SU-DHL-6 (cell line): ENCODE measurements around the gene CPN1.
A peak's percentile ranks its signal among the peaks of the same experiment; 100 is the strongest.

Experiments
- H2AFZ ChIP-seq: fragments of 200-600 bp; sonication (generic); 2 replicates; pipeline ENCODE4 v1.6.1; 2014; ENCODE audit warnings: low read depth, mild to moderate bottlenecking, moderate library complexity, mixed read lengths, antibody characterized with exemption, low read length; ENCODE audit not compliant: severe bottlenecking
- H3F3A ChIP-seq: fragments of 200-600 bp; shearing (Covaris generic); 2 replicates; pipeline ENCODE4 v1.6.0; 2016; ENCODE audit warnings: antibody characterized with exemption, mild to moderate bottlenecking; ENCODE audit not compliant: insufficient read depth
- H3K27ac ChIP-seq: fragments of 200-600 bp; sonication (generic); 2 replicates; pipeline ENCODE4 v1.5.1; 2016; ENCODE audit warnings: low read depth, mild to moderate bottlenecking, low read length, moderate library complexity, mixed read lengths
- H3K27me3 ChIP-seq: fragments of 200-600 bp; sonication (generic), shearing (Covaris generic); 2 replicates; pipeline ENCODE4 v1.6.0; 2014; ENCODE audit warnings: mild to moderate bottlenecking, low read length
- H3K36me3 ChIP-seq: fragments of 200-600 bp; sonication (generic); 2 replicates; pipeline ENCODE4 v1.6.1; 2014; ENCODE audit warnings: mild to moderate bottlenecking, low read length, mixed read lengths
- H3K4me2 ChIP-seq: fragments of 300-600, 200-600 bp; shearing (Covaris generic), sonication (generic); 2 replicates; pipeline ENCODE4 v1.6.0; 2014; ENCODE audit warnings: low read length, low read depth, mild to moderate bottlenecking; ENCODE audit not compliant: poor library complexity, severe bottlenecking
- H3K4me3 ChIP-seq: fragments of 200-600 bp; sonication (generic); 2 replicates; pipeline ENCODE4 v1.5.1; 2014; ENCODE audit warnings: antibody characterized with exemption, low read length, mild to moderate bottlenecking, mixed read lengths; ENCODE audit not compliant: insufficient read depth, poor library complexity, severe bottlenecking
- H3K79me2 ChIP-seq: fragments of 200-600 bp; sonication (generic); 2 replicates; pipeline ENCODE4 v1.6.1; 2014; ENCODE audit warnings: mild to moderate bottlenecking, low read length, moderate library complexity; ENCODE audit not compliant: insufficient read depth
- H3K9ac ChIP-seq: fragments of 200-600 bp; sonication (generic); 2 replicates; pipeline ENCODE4 v1.7.0; 2014; ENCODE audit warnings: mild to moderate bottlenecking, low read length
- H3K9me2 ChIP-seq: fragments of 200-600 bp; sonication (generic); replicated peaks from 2 replicates; pipeline ENCODE4 v1.6.1; 2014; ENCODE audit warnings: low read length; ENCODE audit not compliant: insufficient read depth
- H3K9me3 ChIP-seq: fragments of 200-600 bp; sonication (generic); 2 replicates; pipeline ENCODE4 v1.6.1; 2014; ENCODE audit warnings: low read length, mixed read lengths; ENCODE audit not compliant: insufficient read depth
- H4K20me1 ChIP-seq: fragments of 200-600 bp; sonication (generic); 2 replicates; pipeline ENCODE4 v1.6.1; 2014; ENCODE audit warnings: low read depth, mild to moderate bottlenecking, antibody characterized with exemption, low read length, moderate library complexity, mixed read lengths
- EZH2phosphoT487 ChIP-seq: fragments of 200-600 bp; sonication (generic), shearing (Covaris generic); conservative IDR thresholded peaks from 2 replicates; pipeline ENCODE4 v1.6.1; 2018; ENCODE audit warnings: mild to moderate bottlenecking, antibody characterized with exemption, low read length, moderate library complexity, mixed read lengths
- TF ChIP-seq, protein P1 (sequence below): fragments of 200-600 bp; sonication (generic); IDR thresholded peaks from one replicate; pipeline ENCODE4 v1.5.1; 2017; ENCODE audit warnings: antibody characterized with exemption, mild to moderate bottlenecking, low read length, moderate library complexity; ENCODE audit not compliant: insufficient read depth, poor library complexity, severe bottlenecking

CPN1 gene

DNA sequence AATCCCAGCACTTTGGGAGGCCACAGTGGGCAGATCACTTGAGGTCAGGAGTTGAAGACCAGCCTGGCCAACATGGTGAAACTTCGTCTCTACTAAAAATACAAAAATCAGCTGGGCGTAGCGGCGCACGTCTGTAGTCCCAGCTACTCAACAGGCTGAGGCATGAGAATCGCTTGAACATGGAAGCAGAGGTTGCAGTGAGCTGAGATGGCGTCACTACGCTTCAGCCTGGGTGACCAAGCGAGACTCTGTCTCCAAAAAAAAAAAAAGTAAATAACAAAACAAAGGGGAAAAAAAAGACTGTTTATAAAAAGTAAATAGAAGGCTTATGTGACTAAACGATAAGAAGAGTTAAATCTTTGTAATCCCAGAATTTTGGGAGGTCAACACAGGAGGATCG lies 56.9 kb downstream of the CPN1 start:
- no peak for TF ChIP-seq EZH2phosphoT487
- TF ChIP-seq, protein P1, sequence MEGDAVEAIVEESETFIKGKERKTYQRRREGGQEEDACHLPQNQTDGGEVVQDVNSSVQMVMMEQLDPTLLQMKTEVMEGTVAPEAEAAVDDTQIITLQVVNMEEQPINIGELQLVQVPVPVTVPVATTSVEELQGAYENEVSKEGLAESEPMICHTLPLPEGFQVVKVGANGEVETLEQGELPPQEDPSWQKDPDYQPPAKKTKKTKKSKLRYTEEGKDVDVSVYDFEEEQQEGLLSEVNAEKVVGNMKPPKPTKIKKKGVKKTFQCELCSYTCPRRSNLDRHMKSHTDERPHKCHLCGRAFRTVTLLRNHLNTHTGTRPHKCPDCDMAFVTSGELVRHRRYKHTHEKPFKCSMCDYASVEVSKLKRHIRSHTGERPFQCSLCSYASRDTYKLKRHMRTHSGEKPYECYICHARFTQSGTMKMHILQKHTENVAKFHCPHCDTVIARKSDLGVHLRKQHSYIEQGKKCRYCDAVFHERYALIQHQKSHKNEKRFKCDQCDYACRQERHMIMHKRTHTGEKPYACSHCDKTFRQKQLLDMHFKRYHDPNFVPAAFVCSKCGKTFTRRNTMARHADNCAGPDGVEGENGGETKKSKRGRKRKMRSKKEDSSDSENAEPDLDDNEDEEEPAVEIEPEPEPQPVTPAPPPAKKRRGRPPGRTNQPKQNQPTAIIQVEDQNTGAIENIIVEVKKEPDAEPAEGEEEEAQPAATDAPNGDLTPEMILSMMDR = no peak
- Histone ChIP-seq H3K79me2 (no peaks in the 10 kb centered on the region), H3K9me2 (no peaks in the 10 kb centered on the region), H3F3A (no peaks in the 10 kb centered on the region), H3K9ac (no peak overlapping the region), H3K4me2 (no peak overlapping the region), H3K27ac (no peak overlapping the region), H4K20me1 (no peaks in the 10 kb centered on the region), H3K27me3 (no peaks in the 10 kb centered on the region), H2AFZ (no peak overlapping the region), H3K9me3 (peaks cover 12% of the 10 kb centered on the region; the same call in 1 of the 2 replicates), H3K4me3 (no peak overlapping the region), H3K36me3 (no peaks in the 10 kb centered on the region)

DNA sequence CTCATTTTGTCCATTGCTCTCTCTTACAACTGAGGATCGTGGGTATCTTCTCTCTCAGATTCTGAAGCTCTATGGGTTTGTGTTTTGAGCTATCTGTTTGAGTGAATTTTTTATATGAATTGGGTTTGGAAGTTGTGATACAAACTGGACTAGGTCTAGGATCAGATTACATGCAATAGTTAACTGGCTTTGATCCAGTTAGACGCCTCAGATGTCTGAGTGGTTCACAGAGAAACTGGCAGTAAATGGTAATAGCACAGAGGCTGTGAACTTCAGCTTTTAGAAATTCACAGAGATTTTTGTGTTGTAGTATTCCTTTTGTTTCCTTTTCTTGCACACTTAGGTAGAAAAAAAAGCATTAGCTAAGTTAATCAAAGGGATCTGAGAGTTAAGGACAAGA lies 59.3 kb downstream of the CPN1 start:
- H3F3A ChIP-seq = no peaks in the 10 kb centered on the region
- no peaks in the 10 kb centered on the region for H4K20me1 ChIP-seq
- H3K4me2 ChIP-seq = no peak overlapping the region
- H3K9me2 ChIP-seq = no peaks in the 10 kb centered on the region
- TF ChIP-seq, protein P1 = no peak
- no peak for TF ChIP-seq EZH2phosphoT487
- no peak overlapping the region for H3K27ac ChIP-seq
- no peaks in the 10 kb centered on the region for H3K27me3 ChIP-seq
- H3K9ac ChIP-seq = no peak overlapping the region
- no peak overlapping the region for H2AFZ ChIP-seq
- no peak overlapping the region for H3K4me3 ChIP-seq
- H3K36me3 ChIP-seq = no peaks in the 10 kb centered on the region
- H3K9me3 ChIP-seq = no peaks in the 10 kb centered on the region
- no peaks in the 10 kb centered on the region for H3K79me2 ChIP-seq

DNA sequence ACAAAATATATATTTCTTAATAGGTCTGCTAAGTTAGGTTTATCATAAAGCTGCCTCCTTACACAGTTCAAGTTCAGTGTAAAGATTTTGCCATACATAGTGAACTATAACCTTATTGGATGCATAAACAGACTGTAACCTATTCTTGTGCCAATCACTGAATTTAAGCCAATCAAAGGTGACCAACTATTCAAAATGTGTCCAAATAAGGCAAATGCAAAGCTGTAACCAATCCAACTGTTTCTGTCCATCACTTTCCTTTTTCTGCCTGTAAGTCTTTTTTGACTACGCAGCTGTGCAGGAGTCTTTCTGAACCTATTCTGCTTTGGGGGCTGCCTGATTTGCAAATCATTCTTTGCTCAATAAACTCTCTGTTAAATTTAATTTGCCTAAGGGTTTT lies 60.3 kb downstream of the CPN1 start:
- TF ChIP-seq, protein P1 = no peak
- no peak for TF ChIP-seq EZH2phosphoT487
- H3K27me3 ChIP-seq = no peaks in the 10 kb centered on the region
- no peaks in the 10 kb centered on the region for H3K36me3 ChIP-seq
- peak overlapping the region; percentile 33 for H3K27ac ChIP-seq
- H3K4me2 ChIP-seq = peak overlapping the region; percentile 37
- no peaks in the 10 kb centered on the region for H3F3A ChIP-seq
- no peak overlapping the region for H3K9ac ChIP-seq
- no peaks in the 10 kb centered on the region for H3K79me2 ChIP-seq
- H4K20me1 ChIP-seq = no peaks in the 10 kb centered on the region
- H2AFZ ChIP-seq = no peak overlapping the region
- no peaks in the 10 kb centered on the region for H3K9me3 ChIP-seq
- H3K9me2 ChIP-seq = no peaks in the 10 kb centered on the region
- peak overlapping the region; percentile 9 for H3K4me3 ChIP-seq
